Right renal cortex interstitium (tissue), 3 donors: ENCODE data around the gene ANKMY1. TPM values are rescaled to one million over a fixed set of nuclear protein-coding genes. Genes with fewer than 3 reads are reported as not detected.

Experiments used
- polyA plus RNA-seq, 3 donors: library from polyadenylated mRNA; unstranded; fragments of 120-200 nt; gene quantifications; one replicate each; pipeline ENCODE4 v1.2.1, GENCODE V29; 2013; ENCODE audit not compliant: insufficient read length in 3 of 3

Gene ANKMY1
- polyA plus RNA-seq, 3 donors = 8.7 to 11.9 (median 9.0) TPM

Other genes starting within 250 kb of the ANKMY1 start
- gene GPC1, start 122.3 kb downstream of the ANKMY1 start, polyA plus RNA-seq = 10 to 100 TPM; 24.3 to 26.5 (median 25.3) TPM
- 1 to 10 TPM; 6.2 to 7.6 (median 6.2) TPM for gene DUSP28, start 2.4 kb upstream of the ANKMY1 start, polyA plus RNA-seq
- gene RNPEPL1, start 10.5 kb upstream of the ANKMY1 start, polyA plus RNA-seq = 10 to 100 TPM; 21.0 to 27.7 (median 25.5) TPM
- 10 to 100 TPM; 18.1 to 20.9 (median 18.1) TPM for gene CAPN10, start 28.7 kb upstream of the ANKMY1 start, polyA plus RNA-seq
- 1 to 10 TPM; 1.2 TPM for gene GPR35, start 67.5 kb upstream of the ANKMY1 start, polyA plus RNA-seq
- gene AQP12B, start 124.9 kb upstream of the ANKMY1 start, polyA plus RNA-seq = 1 to 10 TPM in 1 of 3 donors, under 1 TPM in 2; 0.14 to 1.4 (median 0.74) TPM
- under 1 TPM in 2 of 3 donors, not detected in 1; 0.19 to 0.47 TPM for gene AQP12A, start 133.9 kb upstream of the ANKMY1 start, polyA plus RNA-seq